SU-DHL-6 (cell line): Measurements from ENCODE around the gene OR52B2.

Experiments used
- CTCF ChIP-seq: fragments of 200-600 bp; sonication (generic); IDR thresholded peaks from one replicate; pipeline ENCODE4 v1.5.1; 2017; ENCODE audit warnings: antibody characterized with exemption, mild to moderate bottlenecking, low read length, moderate library complexity; ENCODE audit not compliant: insufficient read depth, poor library complexity, severe bottlenecking
- EZH2phosphoT487 ChIP-seq: fragments of 200-600 bp; sonication (generic), shearing (Covaris generic); conservative IDR thresholded peaks from 2 replicates; pipeline ENCODE4 v1.6.1; 2018; ENCODE audit warnings: mild to moderate bottlenecking, antibody characterized with exemption, low read length, moderate library complexity, mixed read lengths

- TF ChIP-seq CTCF (no peak), EZH2phosphoT487 (no peak)
Observed at GRCh38 chr11:6206456-6207180, 36.5 kb upstream of the OR52B2 start.
